ENCODE measurements around the gene GPX6. TPM values are rescaled to one million over a fixed set of nuclear protein-coding genes. Genes with fewer than 3 reads are reported as not detected.
"Not testable (repeated sequence)": the region's sequence is repeated elsewhere in the genome, so short reads cannot be mapped to it uniquely, and the experiment has no call there.

The GPX6 gene
- total RNA-seq, 2 donors from 2014 or later: not detected

- DNase-seq (ENCODE audit: low spot score): no peak
- intact Hi-C loops (cut with DNase I): no loop called here
These were observed 16.0 kb upstream of the GPX6 start for GRCh38 chr6:28531479-28532128.

- DNase-seq (ENCODE audit: low spot score): no peak
- intact Hi-C loops (cut with DNase I): no loop called here
These were observed 15.2 kb upstream of the GPX6 start for GRCh38 chr6:28530777-28531176.

- intact Hi-C loops (cut with DNase I): no loop called here
- no peak for DNase-seq (ENCODE audit: low spot score)
These were observed 10.0 kb upstream of the GPX6 start, which contains the start of gene GPX5 for GRCh38 chr6:28525496-28526039. Gene GPX5 (plus strand): TSS chr6:28525881. CDS start chr6:28526014, 133 bp downstream.

- intact Hi-C loops (cut with DNase I): no loop called here
- no peak for DNase-seq (ENCODE audit: low spot score)
These were observed 7.6 kb upstream of the GPX6 start for GRCh38 chr6:28523241-28523622.

GRCh38 chr6:28522594-28523240, 7.1 kb upstream of the GPX6 start:
- intact Hi-C loops (cut with DNase I): no loop called here
- no peak for DNase-seq (ENCODE audit: low spot score)

- DNase-seq (ENCODE audit: low spot score): no peak
- intact Hi-C loops (cut with DNase I): no loop called here
These were observed 2.4 kb upstream of the GPX6 start for GRCh38 chr6:28517964-28518363.

GRCh38 chr6:28512387-28512786, 3.2 kb downstream of the GPX6 start:
- DNase-seq (ENCODE audit: low spot score); intact Hi-C loops (cut with DNase I): not testable (repeated sequence)

GRCh38 chr6:28511628-28512300, 3.8 kb downstream of the GPX6 start:
- intact Hi-C loops (cut with DNase I): no loop called here
- no peak for DNase-seq (ENCODE audit: low spot score)

GRCh38 chr6:28506807-28507475, 8.7 kb downstream of the GPX6 start:
- intact Hi-C loops (cut with DNase I): no loop called here
- DNase-seq (ENCODE audit: low spot score): no peak

- DNase-seq (ENCODE audit: low spot score): no peak
- intact Hi-C loops (cut with DNase I): no loop called here
These were observed 9.9 kb downstream of the GPX6 start for GRCh38 chr6:28505733-28506132.

GRCh38 chr6:28502709-28503305, 12.8 kb downstream of the GPX6 start:
- DNase-seq (ENCODE audit: low spot score); intact Hi-C loops (cut with DNase I): not testable (repeated sequence)

GRCh38 chr6:28502136-28502535, 13.5 kb downstream of the GPX6 start:
- DNase-seq (ENCODE audit: low spot score); intact Hi-C loops (cut with DNase I): not testable (repeated sequence)

- intact Hi-C loops (cut with DNase I): no loop called here
- no peak for DNase-seq (ENCODE audit: low spot score)
These were observed 14.3 kb downstream of the GPX6 start for GRCh38 chr6:28501259-28501658.

- intact Hi-C loops (cut with DNase I): no loop called here
These were observed 17.7 kb downstream of the GPX6 start for GRCh38 chr6:28497893-28498292.

GRCh38 chr6:28497306-28497705, 18.3 kb downstream of the GPX6 start:
- DNase-seq (ENCODE audit: low spot score): no peak
- intact Hi-C loops (cut with DNase I): no loop called here

More at GRCh38 chr6:28497893-28498292, 17.7 kb downstream of the GPX6 start:
- DNase-seq (ENCODE audit: low spot score): no peak

GRCh38 chr6:28496099-28496779, 19.4 kb downstream of the GPX6 start:
- no peak for DNase-seq (ENCODE audit: low spot score)
- intact Hi-C loops (cut with DNase I): no loop called here

GRCh38 chr6:28491984-28492317, 23.6 kb downstream of the GPX6 start:
- DNase-seq (ENCODE audit: low spot score): no peak
- intact Hi-C loops (cut with DNase I): no loop called here

- DNase-seq (ENCODE audit: low spot score): no peak
- intact Hi-C loops (cut with DNase I): no loop called here
These were observed 25.2 kb downstream of the GPX6 start for GRCh38 chr6:28490205-28490890.

Measured in posterior vena cava (tissue), 2 donors.